GM12878 (cell line): Measurements from ENCODE around the gene SMARCD3. TPM values are rescaled to one million over a fixed set of nuclear protein-coding genes. Genes with fewer than 3 reads are reported as not detected.

Experiments
- ATAC-seq: fragments of 200-7000 bp; cut with Tn5 transposase; 3 replicates; pipeline ENCODE4 v1.9.1; 2020; ENCODE audit warnings: mild to moderate bottlenecking, moderate library complexity
- BruUV-seq: library from RNA; stranded (reverse); fragments of 400-500 nt; replicated peaks from 2 replicates; lab custom pipeline; 2021; lab: Mats Ljungman, UMichigan
- CTCF ChIA-PET: fragments of 300-600 bp; sonication (Branson Sonifier 250); formaldehyde crosslinking; extraction: SDS; loops from one replicate; lab custom pipeline; 2021; ENCODE audit warnings: inconsistent platforms; lab: Yijun Ruan, JAX
- POLR2A ChIA-PET: fragments of 350-600 bp; formaldehyde crosslinking; extraction: SDS; loops from one replicate; lab custom pipeline; 2021; ENCODE audit warnings: inconsistent platforms; lab: Charles Lee
- RAD21 ChIA-PET: fragments of 300-600 bp; sonication (Branson Sonifier 250); formaldehyde crosslinking; loops from one replicate; lab custom pipeline; 2023; ENCODE audit warnings: antibody characterized with exemption; ENCODE audit not compliant: unreplicated experiment; lab: Charles Lee
- SMC1A ChIA-PET: fragments of 300-600 bp; sonication (Branson Sonifier 250); formaldehyde crosslinking; loops from one replicate; lab custom pipeline; 2023; ENCODE audit not compliant: unreplicated experiment, uncharacterized antibody; lab: Charles Lee
- DNase-seq: peaks from one replicate; pipeline ENCODE4 v3.0.0-alpha.2; 2011; ENCODE audit warnings: low read depth, low spot score
- FAIRE-seq: peaks from 3 replicates; lab custom pipeline; 2011; peaks lifted over from hg19 to GRCh38; lab: Jason Lieb, UNC
- H2AFZ ChIP-seq: 2 replicates; pipeline ENCODE4 v1.6.0; 2011; ENCODE audit warnings: low read depth, low read length, control low read depth; ENCODE audit not compliant: control insufficient read depth
- H3K27ac ChIP-seq: 2 replicates; pipeline ENCODE4 v1.5.1; 2011; ENCODE audit warnings: control low read depth; ENCODE audit not compliant: control insufficient read depth, insufficient read depth
- H3K27me3 ChIP-seq, 2 experiments: replicated peaks in 1 of 2; 2 replicates each; pipeline versions ENCODE4 v1.6.0 to v1.6.1; 2011; ENCODE audit warnings: low read length in 1 of 2; ENCODE audit not compliant: control insufficient read depth in 2 of 2, insufficient read depth in 2 of 2
- H3K36me3 ChIP-seq, 2 experiments: 2 replicates each; pipeline ENCODE4 v1.5.1; 2011; ENCODE audit warnings: low read length in 1 of 2; ENCODE audit not compliant: control insufficient read depth in 2 of 2, insufficient read depth in 2 of 2
- H3K4me1 ChIP-seq: 2 replicates; pipeline ENCODE4 v1.6.1; 2011; ENCODE audit warnings: mild to moderate bottlenecking, low read length, moderate library complexity, mixed read lengths; ENCODE audit not compliant: control insufficient read depth, insufficient read depth
- H3K4me2 ChIP-seq: 2 replicates; pipeline ENCODE4 v1.6.0; 2011; ENCODE audit warnings: control low read depth; ENCODE audit not compliant: control insufficient read depth, insufficient read depth
- H3K4me3 ChIP-seq: fragments of 200-600 bp; sonication (generic); 2 replicates; pipeline ENCODE4 v1.5.1; 2016
- H3K79me2 ChIP-seq: 2 replicates; pipeline ENCODE4 v1.6.0; 2011; ENCODE audit warnings: low read length; ENCODE audit not compliant: control insufficient read depth, insufficient read depth
- H3K9ac ChIP-seq: 2 replicates; pipeline ENCODE4 v1.8.0; 2011; ENCODE audit warnings: low read length, control low read depth, mixed read lengths; ENCODE audit not compliant: control insufficient read depth, insufficient read depth
- H3K9me3 ChIP-seq: replicated peaks from 3 replicates; pipeline ENCODE4 v1.5.1; 2011; ENCODE audit warnings: mild to moderate bottlenecking, low read length; ENCODE audit not compliant: control insufficient read depth, insufficient read depth
- H4K20me1 ChIP-seq: 2 replicates; pipeline ENCODE4 v1.6.0; 2011; ENCODE audit not compliant: control insufficient read depth, insufficient read depth
- BCL11A ChIP-seq: IDR thresholded peaks from 2 replicates; pipeline ENCODE4 v1.6.1; 2011; ENCODE audit warnings: low read depth, low read length
- CEBPB ChIP-seq, 2 experiments: fragments of 150-350 bp in 1 of 2; IDR thresholded peaks; 2 replicates each; pipeline ENCODE4 v1.6.1; 2012 to 2014; ENCODE audit warnings: low read depth in 2 of 2, low read length in 2 of 2, borderline replicate concordance in 1 of 2, inconsistent platforms in 1 of 2
- CHD4 ChIP-seq: fragments of 200-600 bp; sonication (generic); IDR thresholded peaks from 2 replicates; pipeline ENCODE4 v1.6.1; 2016; ENCODE audit warnings: mild to moderate bottlenecking
- ESRRA ChIP-seq: IDR thresholded peaks from 2 replicates; pipeline ENCODE4 v1.6.1; 2012; ENCODE audit warnings: mild to moderate bottlenecking, low read length, improper control_type of control experiment
- ETV6 ChIP-seq, 2 experiments: fragments of 450-650 bp in 1 of 2; IDR thresholded peaks in 1 of 2; conservative IDR thresholded peaks in 1 of 2; 2 replicates each; pipeline ENCODE4 v1.6.1; 2014; ENCODE audit warnings: antibody characterized with exemption in 1 of 2, borderline replicate concordance in 1 of 2, low read depth in 1 of 2, mild to moderate bottlenecking in 1 of 2, moderate library complexity in 1 of 2
- IRF3 ChIP-seq: fragments of 450-650 bp; IDR thresholded peaks from 2 replicates; pipeline ENCODE4 v1.6.1; 2014; ENCODE audit warnings: mild to moderate bottlenecking
- KDM1A ChIP-seq: fragments of 200-600 bp; sonication (generic); IDR thresholded peaks from 2 replicates; pipeline ENCODE4 v1.6.1; 2016; ENCODE audit warnings: borderline replicate concordance
- NBN ChIP-seq: fragments of 450-650 bp; IDR thresholded peaks from 2 replicates; pipeline ENCODE4 v1.6.1; 2016
- NFYA ChIP-seq: IDR thresholded peaks from 2 replicates; pipeline ENCODE4 v1.6.1; 2011; ENCODE audit warnings: low read depth, mild to moderate bottlenecking, low read length, improper control_type of control experiment, borderline replicate concordance
- PKNOX1 ChIP-seq: fragments of 450-650 bp; IDR thresholded peaks from 2 replicates; pipeline ENCODE4 v1.6.1; 2016; ENCODE audit warnings: mild to moderate bottlenecking
- POLR2A ChIP-seq: IDR thresholded peaks from 2 replicates; pipeline ENCODE4 v1.6.1; 2011; ENCODE audit warnings: low read depth, mild to moderate bottlenecking, low read length
- RELA ChIP-seq: fragments of 450-650 bp; IDR thresholded peaks from 2 replicates; pipeline ENCODE4 v1.8.0; 2014; ENCODE audit warnings: borderline replicate concordance; ENCODE audit not compliant: partially characterized antibody
- RFX5 ChIP-seq: IDR thresholded peaks from 2 replicates; pipeline ENCODE4 v1.6.1; 2011; ENCODE audit warnings: low read depth, low read length, improper control_type of control experiment
- SMC3 ChIP-seq: IDR thresholded peaks from 2 replicates; pipeline ENCODE4 v1.6.1; 2011; ENCODE audit warnings: low read length, improper control_type of control experiment, borderline replicate concordance
- SP1 ChIP-seq: IDR thresholded peaks from one replicate; pipeline ENCODE4 v1.6.1; 2011; ENCODE audit warnings: low read depth, low read length
- ZBED1 ChIP-seq: IDR thresholded peaks from 2 replicates; pipeline ENCODE4 v1.6.1; 2016; ENCODE audit warnings: borderline replicate concordance
- ZBTB11 ChIP-seq: fragments of 450-650 bp; formaldehyde crosslinking; IDR thresholded peaks from 2 replicates; pipeline ENCODE4 v1.5.0; 2022; ENCODE audit warnings: mild to moderate bottlenecking, missing genetic modification characterization
- ZNF207 ChIP-seq: fragments of 450-650 bp; IDR thresholded peaks from 2 replicates; pipeline ENCODE4 v1.6.1; 2014; ENCODE audit warnings: antibody characterized with exemption, mild to moderate bottlenecking, borderline replicate concordance
- WGBS: methylation state at CpG from one replicate; pipeline ENCODE4 v1.1.6; 2016; ENCODE audit warnings: low lambda C conversion rate; ENCODE audit not compliant: insufficient replicate concordance, insufficient coverage; ENCODE audit errors: missing lambda C conversion rate; 5-methylcytosine and 5-hydroxymethylcytosine counted together
- in situ Hi-C: fragments of 300-500 bp; cut with MboI; formaldehyde crosslinking; loops from 9 replicates; pipeline ENCODE4 v1.14.3; 2018; ENCODE audit warnings: mixed read lengths
- intact Hi-C: fragments of 100-400 bp; cut with micrococcal nuclease; formaldehyde crosslinking; loops from one replicate; pipeline ENCODE4 v1.14.2; 2022; ENCODE audit not compliant: unreplicated experiment
- polyA plus RNA-seq, 11 experiments: library from polyadenylated mRNA; depleted of rRNA in 4 of 11; unstranded in 6 of 11; stranded (reverse) in 5 of 11; fragments of >200 nt; fragmentation: Nextera tagmentation in 4 of 11; fragmentation: Illumina TruSeq in 1 of 11; extraction: Ambion mirVana in 4 of 11; extraction: Trizol in 1 of 11; gene quantifications; 1 replicate in 1 of 11; 2 replicates in 10 of 11; pipeline versions ENCODE4 v1.2.1 to v1.2.3, GENCODE V29; 2011 to 2016; ENCODE audit warnings: inconsistent platforms in 2 of 11, missing spikeins in 2 of 11, low read depth in 1 of 11
- total RNA-seq, 4 experiments: library from RNA; depleted of rRNA in 3 of 4; stranded (reverse); fragments of >200 nt in 3 of 4; fragmentation: Illumina TruSeq in 1 of 4; extraction: Trizol in 1 of 4; gene quantifications; 2 replicates each; pipeline versions ENCODE4 v1.2.1 to v1.2.3, GENCODE V29; 2013 to 2021
- TF ChIP-seq, protein P1 (sequence below): IDR thresholded peaks from 2 replicates; pipeline ENCODE4 v1.6.1; 2011; ENCODE audit warnings: low read depth, mild to moderate bottlenecking, low read length, moderate library complexity, borderline replicate concordance; ENCODE audit errors: extremely low read depth

SMARCD3 gene
- total and polyA plus RNA-seq, 10 of the 15 experiments (the other 5 are each of a cell fraction or from before 2014, with no cell fraction given): 0.11 to 1.4 (median 0.16) TPM

DNA sequence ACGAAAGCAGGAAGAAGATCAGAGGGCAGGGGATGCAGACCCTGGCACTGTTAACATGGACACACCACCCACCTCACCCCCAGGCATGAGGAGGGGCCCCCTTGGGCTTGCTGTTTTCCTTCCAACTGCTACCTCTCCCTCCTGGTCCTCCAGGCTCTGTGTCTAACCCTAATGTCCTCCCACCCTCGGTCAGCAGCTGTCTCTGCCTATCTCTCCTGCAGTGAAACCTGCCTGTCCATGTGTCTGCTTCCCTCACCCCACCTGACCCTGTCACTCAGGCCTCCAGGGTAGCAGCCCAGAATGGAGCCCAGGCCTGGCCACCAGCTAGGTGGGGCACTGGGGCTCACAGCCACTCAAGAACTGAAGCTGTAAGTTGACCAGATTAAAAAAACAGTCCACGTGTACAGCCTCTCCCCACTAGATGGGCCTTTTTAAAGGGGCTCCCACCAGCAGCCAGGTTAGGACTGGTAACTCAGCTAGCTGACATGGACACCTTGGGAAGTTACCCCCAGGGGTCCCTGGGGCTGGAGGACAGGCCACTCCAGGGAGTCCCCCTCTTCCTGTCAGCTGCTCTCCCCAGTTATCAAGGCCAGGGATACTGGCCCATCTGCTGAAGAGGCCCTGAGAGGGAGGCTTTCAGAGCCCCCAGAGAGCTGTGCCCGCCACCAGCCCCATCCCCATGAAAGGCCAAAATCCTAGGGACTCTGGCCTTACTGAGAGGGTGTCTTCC, 1.5 kb downstream of the SMARCD3 start:
- no peak overlapping the region for H3K4me2 ChIP-seq
- H3K4me1 ChIP-seq: peaks cover 16% of the 10 kb centered on the region
- ChIA-PET SMC1A (no interaction called here), RAD21 (no interaction called here), POLR2A (no interaction called here), CTCF (interaction anchor here (1.1 to 5.3 kb wide), 3 partner anchors 10 to 123 kb away, joined by 3 to 41 read pairs (median 4); no protein-coding TSS in a partner anchor)
- H3K27me3 ChIP-seq: peaks cover 18 to 28% of the 10 kb centered on the region in 2 experiments
- in situ Hi-C loops (no loop called here), intact Hi-C loops (no loop called here)
- TF ChIP-seq, protein P1, sequence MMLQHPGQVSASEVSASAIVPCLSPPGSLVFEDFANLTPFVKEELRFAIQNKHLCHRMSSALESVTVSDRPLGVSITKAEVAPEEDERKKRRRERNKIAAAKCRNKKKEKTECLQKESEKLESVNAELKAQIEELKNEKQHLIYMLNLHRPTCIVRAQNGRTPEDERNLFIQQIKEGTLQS: no peak
- TF ChIP-seq ESRRA: no peak
- TF ChIP-seq POLR2A: no peak
- TF ChIP-seq SP1: no peak
- no peak for TF ChIP-seq PKNOX1
- TF ChIP-seq NFYA: no peak
- no peak for TF ChIP-seq ETV6 (conservative IDR thresholded peaks at IDR 0.05 in 1 of 2, IDR thresholded peaks at IDR 0.05 in 1 of 2; ENCODE audit: borderline replicate concordance in 1 of 2, low read depth in 1 of 2)
- no peak for TF ChIP-seq RELA
- no peak for TF ChIP-seq IRF3
- TF ChIP-seq CEBPB (IDR thresholded peaks at IDR 0.05; ENCODE audit: borderline replicate concordance in 1 of 2, low read depth in 2 of 2, low read length in 2 of 2): no peak
- no peak for TF ChIP-seq ZBTB11 (CRISPR knock-in tag)
- TF ChIP-seq BCL11A: no peak
- TF ChIP-seq SMC3: no peak
- no peak for TF ChIP-seq ZBED1
- no peak for TF ChIP-seq RFX5
- TF ChIP-seq ZNF207: no peak
- no peak for TF ChIP-seq CHD4
- no peak for TF ChIP-seq NBN
- TF ChIP-seq KDM1A: no peak
- WGBS: 39% methylated on average over 4 of the region's 4 CpGs
- H3K36me3 ChIP-seq: no peaks in the 10 kb centered on the region
- no peak for DNase-seq
- no peak overlapping the region for H3K9ac ChIP-seq
- no peak overlapping the region for H3K27ac ChIP-seq
- H3K9me3 ChIP-seq: no peaks in the 10 kb centered on the region
- BruUV-seq: no TSS peak
- ATAC-seq: no peak
- H4K20me1 ChIP-seq: no peaks in the 10 kb centered on the region
- H3K79me2 ChIP-seq: no peaks in the 10 kb centered on the region
- H2AFZ ChIP-seq: no peak overlapping the region
- H3K4me3 ChIP-seq: no peak overlapping the region
- FAIRE-seq: no peak
